Stromal cell of bone marrow (primary cell): ENCODE measurements around the gene WDR90.

Experiments used
- DNase-seq: peaks from one replicate; pipeline ENCODE4 v3.0.0-alpha.2; 2012; ENCODE audit warnings: low read depth

Gene WDR90

GRCh38 chr16:626787-627453, 22.2 kb upstream of the WDR90 start:
- DNase-seq, result peak; percentile 95

GRCh38 chr16:627454-628239, 21.5 kb upstream of the WDR90 start:
- DNase-seq, result no peak

- DNase-seq, result no peak
Observed at GRCh38 chr16:628321-629061, 20.7 kb upstream of the WDR90 start.

- no peak for DNase-seq
Observed at GRCh38 chr16:629185-629832, 19.9 kb upstream of the WDR90 start.

GRCh38 chr16:629833-630248, 19.3 kb upstream of the WDR90 start:
- DNase-seq, result no peak

- no peak for DNase-seq
Observed at GRCh38 chr16:630249-630814, 18.8 kb upstream of the WDR90 start.

GRCh38 chr16:630815-631405, 18.3 kb upstream of the WDR90 start, which contains the start of gene WFIKKN1:
Gene WFIKKN1, plus strand, starts transcription at chr16:630985. Its CDS starts 269 bp downstream, at chr16:631254.
- no peak for DNase-seq

- DNase-seq, result no peak
Observed at GRCh38 chr16:631808-632358, 17.3 kb upstream of the WDR90 start.

GRCh38 chr16:632486-633335, 16.5 kb upstream of the WDR90 start:
- no peak for DNase-seq

- no peak for DNase-seq
Observed at GRCh38 chr16:633336-634050, 15.7 kb upstream of the WDR90 start.

GRCh38 chr16:634051-634670, 15.0 kb upstream of the WDR90 start:
- DNase-seq, result no peak

GRCh38 chr16:634996-635395, 14.2 kb upstream of the WDR90 start:
- DNase-seq, result no peak

- DNase-seq, result no peak
Observed at GRCh38 chr16:635573-636205, 13.5 kb upstream of the WDR90 start.

- DNase-seq, result peak; percentile 90
Observed at GRCh38 chr16:636206-637080, 12.7 kb upstream of the WDR90 start, which contains the start of gene METTL26. Gene METTL26, minus strand, starts transcription at chr16:636305. Its CDS starts 15 bp downstream, at chr16:636290.

GRCh38 chr16:637081-638018, 11.8 kb upstream of the WDR90 start:
- DNase-seq, result peak; percentile 73

- DNase-seq, result no peak
Observed at GRCh38 chr16:638034-638543, 11.1 kb upstream of the WDR90 start.
